ENCODE results near the gene SRBD1. TPM values are rescaled to one million over a fixed set of nuclear protein-coding genes. Genes with fewer than 3 reads are reported as not detected.

Gene SRBD1
- total and polyA plus RNA-seq, 9 donors: 4.8 to 34.8 (median 15.9) TPM

- intact Hi-C loops (cut with DNase I): no loop called here
Observed at GRCh38 chr2:45631955-45632354, 20.9 kb upstream of the SRBD1 start.

GRCh38 chr2:45631319-45631718 lies 20.3 kb upstream of the SRBD1 start:
- intact Hi-C loops (cut with DNase I): no loop called here
- Histone ChIP-seq H3K4me1 (ENCODE audit: insufficient read depth) (no peaks in the 10 kb centered on the region), H3K4me3 (no peak overlapping the region), H3K27me3 (no peaks in the 10 kb centered on the region), H3K36me3 (no peaks in the 10 kb centered on the region), H3K9me3 (no peaks in the 10 kb centered on the region), H3K27ac (no peak overlapping the region)
- WGBS, 3 donors: 91 to 96% (median 96%) methylated on average over 3 of the region's 3 CpGs
- no peak for TF ChIP-seq CTCF (IDR thresholded peaks at IDR 0.05)
- no peak for DNase-seq

More at GRCh38 chr2:45631955-45632354, 20.9 kb upstream of the SRBD1 start:
- Histone ChIP-seq H3K36me3 (no peaks in the 10 kb centered on the region), H3K27ac (no peak overlapping the region), H3K9me3 (no peaks in the 10 kb centered on the region), H3K4me1 (ENCODE audit: insufficient read depth) (no peaks in the 10 kb centered on the region), H3K27me3 (no peaks in the 10 kb centered on the region), H3K4me3 (no peak overlapping the region)
- TF ChIP-seq POLR2A (IDR thresholded peaks at IDR 0.05): no peak
- no peak for TF ChIP-seq EP300 (IDR thresholded peaks at IDR 0.05)
- TF ChIP-seq CTCF (IDR thresholded peaks at IDR 0.05): no peak
- no peak for DNase-seq
- WGBS, 3 donors: 59 to 76% (median 62%) methylated on average over 3 of the region's 3 CpGs

- Histone ChIP-seq H3K4me3 (no peak overlapping the region), H3K36me3 (no peaks in the 10 kb centered on the region), H3K27ac (no peak overlapping the region), H3K4me1 (ENCODE audit: insufficient read depth) (no peaks in the 10 kb centered on the region), H3K9me3 (no peaks in the 10 kb centered on the region), H3K27me3 (no peaks in the 10 kb centered on the region)
- intact Hi-C loops (cut with DNase I): no loop called here
- no peak for TF ChIP-seq EP300 (IDR thresholded peaks at IDR 0.05)
- no peak for TF ChIP-seq POLR2A (IDR thresholded peaks at IDR 0.05)
- TF ChIP-seq CTCF (IDR thresholded peaks at IDR 0.05): no peak
- DNase-seq: no peak
- 71 to 96% (median 77%) methylated on average over 1 of the region's 1 CpG for WGBS, 3 donors
Observed at GRCh38 chr2:45629971-45630370, 18.9 kb upstream of the SRBD1 start.

GRCh38 chr2:45627911-45628310 lies 16.8 kb upstream of the SRBD1 start:
- TF ChIP-seq POLR2A (IDR thresholded peaks at IDR 0.05): no peak
- intact Hi-C loops (cut with DNase I): no loop called here
- Histone ChIP-seq H3K36me3 (no peaks in the 10 kb centered on the region), H3K27ac (no peak overlapping the region), H3K4me1 (ENCODE audit: insufficient read depth) (no peaks in the 10 kb centered on the region), H3K9me3 (no peaks in the 10 kb centered on the region), H3K4me3 (no peak overlapping the region), H3K27me3 (no peaks in the 10 kb centered on the region)
- WGBS, 3 donors: 73 to 96% (median 83%) methylated on average over 1 of the region's 1 CpG
- DNase-seq: no peak

GRCh38 chr2:45626387-45627221 lies 15.5 kb upstream of the SRBD1 start:
- no peak overlapping the region for H3K27ac ChIP-seq
- H3K4me3 ChIP-seq: no peak overlapping the region
- intact Hi-C loops (cut with DNase I): no loop called here
- no peaks in the 10 kb centered on the region for H3K27me3 ChIP-seq
- TF ChIP-seq CTCF (IDR thresholded peaks at IDR 0.05) (no peak), EP300 (IDR thresholded peaks at IDR 0.05) (no peak), POLR2A (IDR thresholded peaks at IDR 0.05) (no peak)
- no peaks in the 10 kb centered on the region for H3K9me3 ChIP-seq
- DNase-seq: no peak
- H3K4me1 ChIP-seq (ENCODE audit: insufficient read depth): no peaks in the 10 kb centered on the region
- 63 to 77% (median 65%) methylated on average over 8 of the region's 8 CpGs for WGBS, 3 donors
- no peaks in the 10 kb centered on the region for H3K36me3 ChIP-seq
